ENCODE measurements around the gene MAP4K4. TPM values are rescaled to one million over a fixed set of nuclear protein-coding genes. Genes with fewer than 3 reads are reported as not detected.
"Not testable (repeated sequence)": the region's sequence is repeated elsewhere in the genome, so short reads cannot be mapped to it uniquely, and the experiment has no call there.

The MAP4K4 gene
- polyA plus RNA-seq, 3 donors, result 75.5 to 81.3 (median 78.3) TPM

- no peak for DNase-seq (ENCODE audit: low read depth in 3 of 3, low spot score in 2 of 3)
These were observed 65.1 kb downstream of the MAP4K4 start for GRCh38 chr2:101762451-101763171.

GRCh38 chr2:101763496-101764333 is 66.2 kb downstream of the MAP4K4 start:
- DNase-seq (ENCODE audit: low read depth in 3 of 3, low spot score in 2 of 3), result no peak

GRCh38 chr2:101766337-101766736 is 68.8 kb downstream of the MAP4K4 start:
- no peak for DNase-seq (ENCODE audit: low read depth in 3 of 3, low spot score in 2 of 3)

GRCh38 chr2:101766871-101767739 is 69.6 kb downstream of the MAP4K4 start:
- no peak for DNase-seq (ENCODE audit: low read depth in 3 of 3, low spot score in 2 of 3)

- no peak for DNase-seq (ENCODE audit: low read depth in 3 of 3, low spot score in 2 of 3)
These were observed 71.2 kb downstream of the MAP4K4 start for GRCh38 chr2:101768556-101769220.

- not testable (repeated sequence) for DNase-seq (ENCODE audit: low read depth in 3 of 3, low spot score in 2 of 3)
These were observed 72.2 kb downstream of the MAP4K4 start for GRCh38 chr2:101769726-101770125.

GRCh38 chr2:101770726-101771125 is 73.2 kb downstream of the MAP4K4 start:
- DNase-seq (ENCODE audit: low read depth in 3 of 3, low spot score in 2 of 3), result no peak

GRCh38 chr2:101771227-101771902 is 73.9 kb downstream of the MAP4K4 start:
- no peak for DNase-seq (ENCODE audit: low read depth in 3 of 3, low spot score in 2 of 3)

- no peak for DNase-seq (ENCODE audit: low read depth in 3 of 3, low spot score in 2 of 3)
These were observed 74.4 kb downstream of the MAP4K4 start for GRCh38 chr2:101771910-101772321.

GRCh38 chr2:101773137-101773536 is 75.6 kb downstream of the MAP4K4 start:
- no peak for DNase-seq (ENCODE audit: low read depth in 3 of 3, low spot score in 2 of 3)

GRCh38 chr2:101773961-101774360 is 76.5 kb downstream of the MAP4K4 start:
- DNase-seq (ENCODE audit: low read depth in 3 of 3, low spot score in 2 of 3), result not testable (repeated sequence)

GRCh38 chr2:101775092-101775491 is 77.6 kb downstream of the MAP4K4 start:
- DNase-seq (ENCODE audit: low read depth in 3 of 3, low spot score in 2 of 3), result no peak

GRCh38 chr2:101775636-101776035 is 78.1 kb downstream of the MAP4K4 start:
- no peak for DNase-seq (ENCODE audit: low read depth in 3 of 3, low spot score in 2 of 3)

GRCh38 chr2:101776172-101777043 is 78.9 kb downstream of the MAP4K4 start:
- DNase-seq (ENCODE audit: low read depth in 3 of 3, low spot score in 2 of 3), result no peak

- DNase-seq (ENCODE audit: low read depth in 3 of 3, low spot score in 2 of 3), result no peak
These were observed 79.8 kb downstream of the MAP4K4 start for GRCh38 chr2:101777337-101777736.

GRCh38 chr2:101778102-101778501 is 80.6 kb downstream of the MAP4K4 start:
- DNase-seq (ENCODE audit: low read depth in 3 of 3, low spot score in 2 of 3), result no peak

GRCh38 chr2:101779190-101779589 is 81.7 kb downstream of the MAP4K4 start:
- DNase-seq (ENCODE audit: low read depth in 3 of 3, low spot score in 2 of 3), result no peak

GRCh38 chr2:101779656-101780055 is 82.1 kb downstream of the MAP4K4 start:
- no peak for DNase-seq (ENCODE audit: low read depth in 3 of 3, low spot score in 2 of 3)

GRCh38 chr2:101781326-101781725 is 83.8 kb downstream of the MAP4K4 start:
- no peak for DNase-seq (ENCODE audit: low read depth in 3 of 3, low spot score in 2 of 3)

Data from right renal cortex interstitium (tissue), 3 donors.